Islet of Langerhans (tissue), 1 donor: Measurements from ENCODE around the gene KRT82.
"Not testable (repeated sequence)": the region's sequence is repeated elsewhere in the genome, so short reads cannot be mapped to it uniquely, and the experiment has no call there.

ENCODE experiments used
- FAIRE-seq: peaks from one replicate; lab custom pipeline; 2011; peaks lifted over from hg19 to GRCh38; lab: Jason Lieb, UNC

The KRT82 gene

DNA sequence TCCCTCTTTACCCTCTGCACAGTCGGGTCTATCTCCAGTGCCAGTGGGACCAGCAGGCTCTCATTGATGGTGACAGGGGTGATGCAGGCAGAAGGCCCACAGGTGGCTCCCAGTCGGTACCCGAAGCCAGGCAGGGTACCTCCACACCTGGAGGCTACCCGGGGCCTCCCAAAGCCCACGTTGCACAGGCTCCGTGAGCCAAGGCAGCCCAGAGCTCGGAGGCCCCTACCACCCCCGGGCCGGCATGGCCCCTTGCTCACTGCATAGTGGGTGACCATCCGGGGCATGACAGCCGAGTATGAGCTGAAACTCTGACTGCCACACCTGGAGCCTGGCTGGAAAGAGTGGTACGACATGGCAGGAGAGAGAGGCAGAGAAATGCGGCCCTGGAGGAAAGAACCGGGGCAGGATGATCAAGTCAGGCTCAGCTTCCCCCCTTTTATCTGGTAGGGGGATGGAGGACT lies at the start of gene KRT82:
Gene KRT82, minus strand, starts transcription at position 414 of the 464 bp plus-strand sequence. Its CDS starts 58 bp downstream, at position 356.
- FAIRE-seq = no peak

DNA sequence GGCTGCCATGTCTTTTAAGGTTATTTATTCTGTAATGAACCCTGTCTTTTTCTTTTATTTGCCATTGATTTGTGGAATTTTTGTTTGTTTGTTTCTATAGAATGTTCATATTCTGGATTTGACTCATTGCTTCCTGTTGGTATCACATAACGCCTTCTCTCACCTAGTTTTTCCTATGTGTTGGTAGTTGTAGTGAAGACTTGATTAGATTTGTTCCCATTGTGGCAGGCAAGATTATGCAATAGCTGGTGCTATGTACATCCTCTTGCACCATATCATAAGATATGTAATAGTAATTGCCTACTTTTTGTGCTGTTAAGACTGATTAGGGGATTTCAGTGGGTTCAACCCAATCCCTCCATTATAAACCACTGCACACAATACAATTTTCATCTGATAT lies 49.7 kb upstream of the KRT82 start:
- FAIRE-seq = no peak

DNA sequence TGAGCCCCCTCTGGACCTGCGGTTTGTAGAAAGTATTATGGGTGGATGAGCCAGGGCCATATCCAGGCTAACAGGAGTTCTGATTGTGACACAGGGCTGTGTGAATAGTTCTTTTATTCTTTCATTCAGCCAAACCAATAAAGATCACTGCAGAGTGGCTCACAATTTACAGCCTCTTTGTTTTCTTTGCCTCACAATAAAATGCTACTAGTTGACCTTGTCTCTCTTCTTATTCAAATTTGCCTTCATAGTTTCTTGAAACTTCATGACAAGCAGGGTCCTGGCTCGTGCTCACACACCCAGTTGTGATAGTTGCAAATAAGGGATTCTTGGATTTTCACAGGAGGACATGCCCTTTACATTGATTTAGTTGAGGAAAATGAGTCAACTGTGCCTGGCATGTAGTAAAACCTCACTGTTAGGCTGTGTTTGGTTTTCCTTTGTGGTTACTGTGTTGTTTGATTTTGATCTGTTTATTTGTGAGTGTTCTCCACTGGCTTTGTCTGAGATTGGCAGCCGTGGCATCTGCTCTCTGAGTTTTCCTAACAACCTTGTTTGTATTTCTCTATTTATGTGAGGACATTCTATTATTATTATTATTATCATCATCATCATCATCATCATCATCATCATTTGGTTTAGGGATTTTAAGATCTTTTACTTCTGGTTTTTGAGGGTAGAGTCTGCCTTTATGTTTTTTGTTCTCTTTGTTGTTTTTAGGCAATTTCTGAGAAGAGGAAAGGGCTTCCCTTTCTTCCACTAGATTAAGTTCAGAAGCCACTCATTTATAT lies 48.5 kb upstream of the KRT82 start:
- FAIRE-seq = no peak

DNA sequence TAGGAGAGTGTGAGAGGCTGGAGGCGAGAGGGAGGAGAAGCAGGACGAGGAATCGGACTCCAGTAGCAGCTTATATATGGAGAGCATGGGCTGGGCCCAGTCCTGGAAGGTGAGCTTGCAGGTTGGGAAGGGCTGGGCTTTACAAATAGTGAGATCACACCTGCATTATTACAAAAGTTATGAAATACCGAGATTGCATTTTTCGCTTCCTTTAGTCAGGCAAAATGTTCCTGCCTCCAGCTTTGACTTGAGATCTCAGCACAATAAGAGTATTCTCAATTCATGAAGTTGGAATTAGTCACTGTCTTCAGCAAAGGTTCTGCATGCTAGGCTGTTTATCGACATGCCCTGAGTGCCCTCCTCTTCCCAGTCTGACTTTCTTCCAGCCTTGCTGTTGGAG lies 46.0 kb upstream of the KRT82 start, which contains the start of gene KRT6B:
Gene KRT6B, minus strand, starts transcription at position 46 of the 400 bp plus-strand sequence. CDS start 68 bp downstream, outside the sequence.
- FAIRE-seq = no peak

DNA sequence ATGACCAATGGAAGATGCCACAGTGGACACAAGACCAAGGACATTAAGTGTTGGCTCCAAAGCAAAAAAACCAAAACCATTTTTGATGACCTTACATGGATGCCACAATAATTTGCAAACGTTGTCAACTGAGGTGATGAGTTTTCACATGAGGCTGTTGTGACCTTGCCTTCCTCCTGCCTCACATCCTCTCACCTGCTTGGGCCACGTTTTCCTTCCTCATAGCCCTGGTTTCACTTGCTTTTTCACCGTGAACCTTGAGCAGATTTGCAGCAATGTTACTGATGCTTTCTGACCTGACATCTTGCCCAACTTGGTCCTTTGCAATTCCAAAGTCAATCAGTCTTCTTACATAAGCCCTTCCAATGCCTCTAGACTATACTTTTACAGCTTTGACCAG lies 42.1 kb upstream of the KRT82 start:
- no peak for FAIRE-seq

DNA sequence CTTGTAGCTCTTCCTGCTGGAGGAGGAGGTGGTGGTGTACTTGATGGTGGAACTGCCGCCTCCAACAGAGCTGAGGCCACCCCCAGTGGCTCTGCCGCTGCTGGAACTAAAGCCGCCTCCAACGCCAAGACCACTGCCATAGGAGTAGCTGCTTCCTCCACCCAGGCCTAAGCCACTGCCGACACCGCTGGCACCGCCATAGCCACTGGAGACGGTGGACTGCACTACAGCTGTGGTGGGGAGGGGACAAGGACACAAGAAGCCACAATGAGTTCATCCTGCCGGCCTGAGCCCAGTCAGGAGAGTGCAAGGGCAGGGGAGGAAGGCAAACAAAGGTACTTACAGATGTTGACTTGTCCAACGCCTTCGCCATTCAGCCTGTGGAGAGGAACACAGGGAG lies 41.1 kb upstream of the KRT82 start:
- not testable (repeated sequence) for FAIRE-seq

DNA sequence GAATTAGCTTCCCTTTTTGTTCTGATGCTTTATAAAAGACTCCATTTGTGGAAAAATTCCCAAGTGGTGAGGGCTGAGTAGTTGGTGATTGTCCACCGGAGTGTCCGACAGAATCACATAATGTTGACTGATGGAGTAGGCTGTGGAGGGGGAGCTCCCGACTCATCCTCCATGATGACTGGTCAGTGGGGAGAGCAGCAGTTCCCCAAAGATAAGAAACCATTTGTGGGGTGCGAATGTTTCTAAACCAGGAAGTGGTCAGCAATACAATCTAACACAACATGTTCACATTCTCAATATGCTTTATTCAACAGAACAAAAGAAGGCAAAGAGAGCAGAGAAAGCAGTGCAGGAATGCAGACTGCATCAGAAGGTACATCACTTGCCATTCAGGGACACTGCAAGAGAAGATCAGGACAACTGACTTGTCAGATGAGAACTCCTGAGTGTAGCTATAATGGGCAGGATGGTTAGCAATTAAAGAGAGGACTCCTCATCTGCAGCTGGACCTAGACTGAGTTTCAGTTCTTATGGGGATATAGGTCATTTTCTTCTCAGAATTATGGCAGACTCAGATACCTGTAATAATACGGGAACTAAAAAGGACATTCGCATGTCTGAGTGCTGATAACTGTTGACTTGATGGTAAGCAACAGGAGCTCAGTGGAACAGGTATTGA lies 40.4 kb upstream of the KRT82 start:
- FAIRE-seq = no peak

DNA sequence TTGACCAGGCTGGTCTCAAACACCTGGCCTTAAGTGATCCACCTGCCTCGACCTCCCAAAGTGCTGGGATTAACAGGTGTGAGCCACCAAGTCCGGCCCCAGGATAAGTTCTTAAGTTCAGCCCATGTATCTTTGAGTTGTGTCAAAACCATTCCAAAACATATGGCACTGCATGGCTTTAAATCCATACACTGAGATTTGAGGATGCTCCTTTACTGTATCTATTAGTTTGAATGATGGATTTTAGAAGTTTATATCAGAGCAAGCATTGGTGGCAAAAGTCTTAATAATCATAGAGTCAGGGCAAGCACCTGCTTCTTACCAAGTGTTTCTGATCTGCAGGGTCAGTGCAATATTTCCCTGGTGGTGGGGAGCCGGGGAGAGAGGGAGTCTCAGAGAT lies 39.7 kb upstream of the KRT82 start:
- no peak for FAIRE-seq

DNA sequence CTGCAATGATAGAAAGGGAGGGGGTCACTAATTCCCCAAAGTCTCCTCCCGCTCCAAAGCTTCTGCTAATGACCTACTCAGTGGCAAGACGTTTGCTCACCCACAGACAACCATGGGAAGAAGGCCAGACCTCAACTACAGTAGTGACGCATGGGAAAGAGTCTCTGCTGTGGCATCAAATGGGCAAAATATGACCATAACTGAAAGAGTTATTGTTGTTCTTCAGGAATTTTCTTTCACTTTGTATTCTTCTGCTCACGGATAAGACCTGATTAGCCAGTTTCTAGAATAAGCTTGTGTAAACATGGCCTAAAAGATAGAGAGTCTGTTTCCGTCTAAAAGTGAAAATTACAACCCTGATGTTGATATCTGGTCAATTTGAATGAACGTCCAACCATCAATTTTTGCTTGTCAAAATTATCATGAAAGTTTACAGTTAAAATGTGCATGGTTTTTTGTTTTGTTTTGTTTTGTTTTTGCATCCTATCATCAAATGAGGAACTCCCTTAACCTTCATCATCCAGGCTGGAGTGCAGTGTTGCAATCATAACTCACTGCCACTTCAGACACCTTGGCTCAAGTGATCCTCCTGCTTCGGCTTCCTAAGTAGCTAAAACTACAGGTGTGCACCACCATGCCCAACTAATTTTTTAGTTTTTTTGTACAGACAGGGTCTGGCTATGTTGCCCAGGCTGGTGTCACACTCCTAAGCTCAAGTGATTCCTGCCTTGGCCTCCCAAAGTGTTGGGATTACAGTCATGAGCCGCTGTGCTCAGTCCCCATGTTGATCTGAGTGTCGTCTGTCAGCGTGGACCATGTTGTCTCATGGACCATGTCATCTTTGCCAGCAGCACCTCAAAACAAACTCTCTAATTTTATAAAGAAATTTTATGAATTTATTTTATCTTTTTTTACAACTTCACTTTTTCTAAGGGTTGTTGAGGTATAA lies 38.8 kb upstream of the KRT82 start:
- FAIRE-seq = no peak

DNA sequence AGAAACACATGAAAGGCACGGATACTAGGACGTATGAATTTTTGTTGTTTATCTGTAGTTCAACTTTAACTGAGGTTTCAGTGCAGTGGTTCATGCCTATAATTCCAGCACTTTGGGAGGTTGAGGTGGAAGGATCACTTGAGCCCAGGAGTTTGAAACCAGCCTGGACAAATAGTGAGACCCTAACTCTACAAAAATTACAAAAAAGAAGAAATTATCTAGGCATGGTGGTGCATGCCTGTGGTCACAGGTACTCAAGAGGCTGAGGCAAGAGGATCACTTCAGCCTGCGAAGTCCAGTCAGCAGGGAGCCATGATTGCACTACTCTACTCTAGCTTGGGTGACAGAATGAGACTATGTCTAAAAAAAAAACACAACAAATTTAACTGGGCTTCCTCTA lies 37.8 kb upstream of the KRT82 start:
- FAIRE-seq = no peak

DNA sequence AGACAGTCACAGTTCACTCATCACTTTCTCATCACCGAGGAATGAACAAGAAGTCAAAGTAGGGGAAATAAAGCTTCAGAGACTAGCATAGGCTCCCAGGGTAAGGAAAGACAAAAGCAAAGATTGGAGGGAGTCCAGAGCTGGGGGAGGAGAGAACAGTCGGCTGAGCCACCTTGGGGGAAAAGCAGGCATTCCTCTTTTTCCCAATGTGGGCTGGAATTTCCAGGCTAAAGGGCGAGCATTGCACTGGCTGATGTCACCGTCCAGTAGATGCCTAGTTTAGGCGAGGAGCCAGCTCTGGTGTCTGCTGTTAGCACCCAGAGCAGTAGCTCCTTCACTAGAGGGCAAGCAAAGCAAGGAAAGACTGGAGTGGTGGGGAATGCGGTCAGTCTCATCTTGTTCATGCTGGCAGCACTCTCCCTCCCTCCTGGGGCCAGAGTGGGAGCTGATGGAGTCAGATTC lies 36.5 kb upstream of the KRT82 start:
- FAIRE-seq = no peak

DNA sequence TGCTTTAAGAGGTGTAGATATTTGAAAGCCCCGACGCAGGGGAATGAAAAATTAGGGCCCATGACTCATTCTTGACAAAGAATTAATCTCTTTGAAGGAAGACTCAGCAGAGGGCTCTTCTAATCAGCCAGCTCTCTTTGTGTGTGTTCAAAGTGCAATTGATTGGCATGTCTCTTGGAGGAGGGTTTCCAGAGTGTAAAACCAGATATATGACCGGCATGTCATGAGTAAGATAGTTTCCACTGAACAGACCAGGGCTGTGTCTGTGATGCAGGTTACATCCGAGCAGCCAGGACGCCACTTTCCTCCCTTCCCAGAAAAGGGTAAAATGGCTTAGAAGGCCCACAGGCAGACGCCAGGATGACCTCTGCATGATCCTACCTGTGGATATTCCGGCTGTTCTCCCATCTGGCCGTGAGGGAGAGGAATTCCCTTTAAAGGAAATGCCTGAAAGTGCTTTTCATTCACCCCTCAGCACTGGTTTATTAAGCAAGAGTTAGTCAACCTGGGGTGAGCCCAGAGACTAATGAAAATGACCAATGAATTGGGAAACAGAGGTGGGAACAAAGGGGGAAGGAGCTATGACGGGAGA lies 35.3 kb upstream of the KRT82 start:
- no peak for FAIRE-seq

DNA sequence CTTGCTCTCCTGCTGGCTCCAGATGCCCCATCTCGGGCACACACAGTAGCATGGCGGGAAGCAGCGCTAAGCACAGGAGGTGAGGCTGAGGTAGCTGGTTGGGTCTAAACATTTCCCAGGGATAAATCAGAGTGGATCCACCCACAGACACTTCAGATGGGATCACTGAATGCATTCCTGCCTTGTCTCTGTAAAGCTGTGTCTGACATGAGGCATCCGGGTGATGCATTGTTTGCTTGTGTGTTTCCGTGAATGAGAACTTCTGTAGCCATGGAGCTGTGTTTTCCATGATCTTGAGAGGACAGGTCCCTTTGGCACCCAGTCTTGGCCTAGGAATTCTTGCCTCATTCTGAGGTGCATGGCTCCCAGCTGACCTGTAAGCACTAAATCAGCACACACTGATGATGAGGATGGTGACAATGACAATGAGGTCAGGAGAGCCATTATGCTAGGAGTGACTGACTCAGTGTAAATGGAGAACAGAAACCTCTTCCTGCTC lies 34.7 kb upstream of the KRT82 start:
- no peak for FAIRE-seq

DNA sequence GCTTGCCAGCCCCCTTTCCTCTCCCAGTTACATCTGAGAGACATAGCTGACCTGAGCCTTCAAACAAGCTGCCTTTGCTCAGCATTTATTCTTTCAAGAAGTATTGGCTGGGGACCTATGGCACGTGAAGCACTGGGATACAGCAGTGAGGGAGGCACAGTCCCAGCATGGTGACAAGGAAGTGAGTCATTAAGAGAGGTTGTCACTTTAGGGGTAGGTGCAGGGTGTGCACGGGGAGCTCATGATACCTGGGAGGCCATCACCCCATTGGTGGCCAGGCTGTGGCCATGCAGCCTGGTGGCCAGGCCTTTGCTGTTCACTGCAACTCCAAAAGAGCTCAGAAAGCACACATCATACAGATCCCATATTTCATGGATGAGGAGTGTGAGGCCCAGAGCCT lies 33.7 kb upstream of the KRT82 start:
- no peak for FAIRE-seq

DNA sequence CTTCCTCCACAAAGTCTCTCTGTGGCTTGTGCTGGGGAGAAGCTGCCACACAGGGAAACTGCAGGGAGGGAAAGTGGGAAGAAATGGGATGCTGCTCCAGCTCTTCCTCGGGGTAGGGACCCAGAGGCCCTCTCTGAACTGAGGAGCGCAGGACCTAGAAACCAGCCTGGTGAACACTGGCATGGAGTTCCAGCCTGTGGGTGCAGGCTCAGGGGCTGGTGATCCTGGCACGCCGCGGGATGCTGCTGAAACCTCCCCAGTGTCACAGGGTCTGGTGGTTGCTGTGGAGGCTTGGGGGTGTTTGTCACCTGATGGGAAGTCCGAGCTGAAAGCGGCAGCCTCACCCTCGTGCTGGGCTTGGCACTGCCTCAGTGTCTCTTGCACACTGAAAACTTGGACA lies 33.3 kb upstream of the KRT82 start:
- FAIRE-seq = no peak

DNA sequence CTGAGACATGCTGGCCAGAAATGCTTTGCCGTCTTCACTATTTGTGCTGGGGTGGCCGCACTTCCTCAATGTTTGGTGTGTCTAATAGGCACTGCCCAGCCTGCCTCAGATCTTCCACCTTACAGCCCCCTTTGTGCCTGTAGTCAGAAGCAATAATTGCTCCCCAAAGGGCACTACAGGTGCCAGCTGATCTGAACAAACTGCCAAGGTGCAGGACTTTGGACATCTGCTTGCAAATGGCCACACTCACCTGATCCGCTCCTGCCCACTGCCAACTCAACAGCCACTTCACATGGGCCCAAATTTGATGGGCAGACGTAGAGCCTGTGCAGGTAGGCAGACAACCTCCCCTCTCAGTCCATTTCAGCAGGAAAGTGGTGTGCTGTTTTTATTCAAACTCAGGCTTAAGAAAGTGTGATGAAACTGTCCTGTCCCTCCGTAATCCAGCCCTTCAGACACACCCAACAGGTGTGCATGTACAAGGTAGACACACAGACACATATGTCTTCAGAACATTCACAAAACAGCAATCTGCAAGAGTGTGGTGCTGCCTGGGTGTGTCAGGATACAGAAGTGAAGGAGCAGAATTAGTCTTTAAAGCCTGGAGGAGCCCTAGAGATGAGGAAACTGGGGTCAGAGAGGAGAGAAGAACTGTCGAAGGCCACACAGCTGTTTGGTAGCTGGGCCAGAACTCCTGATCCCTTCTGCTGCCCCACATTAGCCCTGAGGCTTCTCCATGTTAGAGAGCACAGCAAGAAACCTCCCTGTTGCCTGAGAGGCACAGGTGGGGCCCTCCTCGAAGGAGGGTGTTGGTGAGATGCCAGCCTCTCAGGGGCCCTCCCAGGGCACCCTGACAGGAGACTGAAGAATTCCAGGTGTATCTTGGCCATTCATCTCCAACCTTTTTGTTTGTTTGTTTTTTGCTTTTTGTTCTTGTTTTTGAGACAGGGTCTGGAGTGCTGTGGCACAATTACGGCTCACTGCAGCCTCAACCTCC lies 32.5 kb upstream of the KRT82 start:
- FAIRE-seq = no peak

DNA sequence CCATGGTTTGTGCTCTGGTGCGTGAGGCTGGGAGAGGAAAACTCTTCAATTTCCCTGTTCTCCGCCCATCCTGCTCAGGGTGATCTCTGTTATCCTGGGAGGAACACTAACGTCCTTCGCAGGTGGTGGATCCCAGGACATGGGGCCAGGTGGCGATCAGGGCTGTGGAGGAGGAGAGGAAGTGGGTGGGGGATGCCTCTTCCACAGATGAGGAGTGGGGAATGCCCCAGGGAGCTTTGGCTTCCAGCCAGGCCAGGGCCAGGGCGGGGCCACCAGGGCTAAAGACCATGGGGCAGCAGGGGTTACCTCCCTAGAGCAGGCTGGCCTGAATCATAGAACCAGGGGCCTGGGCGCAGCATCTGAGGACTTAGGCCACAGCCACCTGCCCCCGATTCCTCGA lies 31.4 kb upstream of the KRT82 start:
- no peak for FAIRE-seq

DNA sequence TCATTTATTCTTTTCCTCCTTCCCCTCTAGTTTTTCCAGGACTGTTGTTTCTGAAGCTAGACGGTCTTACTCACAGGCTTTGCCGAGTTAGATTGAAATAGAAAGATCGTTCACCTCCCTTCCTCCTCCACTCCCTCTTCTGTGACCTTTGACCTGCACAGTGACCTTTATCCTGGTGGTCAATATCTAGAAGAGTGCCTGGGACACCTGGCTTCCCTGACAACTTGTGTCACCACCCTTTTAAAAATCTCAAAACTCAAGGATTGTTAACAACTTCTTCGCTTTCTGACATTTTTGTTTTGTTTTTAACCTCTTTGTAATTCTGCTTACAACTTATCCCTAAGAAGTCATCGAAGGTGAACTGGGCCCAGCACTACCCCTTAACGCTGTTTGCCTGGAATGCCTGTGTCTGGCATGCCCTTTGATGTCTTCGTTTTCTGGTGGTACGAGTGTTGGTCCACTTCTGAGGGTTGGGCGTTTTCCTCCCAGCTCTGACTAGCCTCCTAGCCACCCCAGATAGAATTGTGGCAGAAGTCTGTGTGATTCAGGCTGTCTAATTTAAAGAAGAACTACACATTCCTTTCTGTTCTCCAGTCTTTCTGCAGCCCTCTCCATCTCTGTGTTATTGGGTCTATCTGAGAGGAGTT lies 30.8 kb upstream of the KRT82 start:
- FAIRE-seq = no peak

DNA sequence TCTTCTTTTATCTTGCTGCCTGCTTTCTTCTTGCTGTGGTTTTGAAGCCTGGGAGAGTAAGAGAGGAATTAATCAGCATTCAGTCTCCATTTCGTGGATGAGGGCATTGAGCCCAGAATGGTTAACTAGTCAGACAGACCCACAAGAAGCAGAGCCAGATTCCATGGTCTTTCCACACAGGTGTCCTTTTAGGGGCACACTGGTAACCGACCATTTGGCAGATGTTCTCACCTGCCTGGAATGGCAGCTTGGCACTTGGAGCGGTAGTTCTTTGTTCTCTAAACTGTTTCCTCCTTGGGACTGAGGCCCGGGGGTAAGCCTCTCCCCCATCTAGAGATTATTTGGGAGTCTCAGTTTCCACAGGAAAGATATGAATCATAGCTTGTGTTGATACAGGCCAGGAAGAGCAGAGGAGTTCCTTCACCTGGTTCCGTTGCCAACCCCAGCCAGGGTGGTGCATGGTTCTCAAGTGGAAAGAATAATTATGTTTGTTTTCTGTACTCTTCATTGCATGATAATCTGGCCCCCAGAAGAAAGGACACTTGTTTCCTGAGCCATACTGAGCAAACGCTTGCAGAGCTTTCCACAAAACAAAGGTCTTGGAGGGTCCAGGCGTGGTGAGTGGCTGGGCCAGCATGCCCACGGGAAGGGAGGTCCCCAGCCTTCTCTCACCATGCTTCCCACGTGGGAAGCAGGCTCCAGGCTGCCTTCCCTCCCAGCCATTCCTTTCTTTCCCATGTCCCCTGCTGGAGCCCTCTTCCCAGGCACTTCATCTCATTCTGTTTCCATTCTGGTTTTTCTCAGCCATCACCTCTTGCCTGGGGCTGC lies 30.1 kb upstream of the KRT82 start:
- FAIRE-seq = no peak
